GM19238 (cell line): ENCODE data around the gene PLXNA2.

Source experiments
- DNase-seq: peaks from one replicate; pipeline ENCODE4 v3.0.0; 2011; ENCODE audit warnings: low spot score; ENCODE audit not compliant: insufficient read length

The PLXNA2 gene

DNA sequence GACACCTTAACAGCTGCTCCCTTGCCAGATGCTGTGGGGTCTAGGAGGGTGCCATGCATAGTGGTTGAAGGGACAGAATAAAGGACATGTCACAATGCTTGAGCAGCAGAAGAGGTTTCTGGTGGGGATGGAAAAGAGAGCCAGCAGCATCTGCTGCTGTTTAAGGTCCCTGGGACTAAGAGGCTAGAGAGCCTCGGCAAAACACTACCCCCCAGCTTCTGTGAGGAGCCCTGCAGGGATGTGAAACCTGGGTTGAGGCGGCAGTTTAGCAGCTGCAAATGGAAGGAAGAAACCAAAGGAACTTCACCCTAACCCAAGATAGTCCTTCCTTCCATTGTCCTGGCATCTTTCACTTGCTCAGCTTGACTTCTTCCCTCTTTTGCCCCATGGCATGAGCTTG lies 39.4 kb downstream of the PLXNA2 start:
- DNase-seq = no peak

DNA sequence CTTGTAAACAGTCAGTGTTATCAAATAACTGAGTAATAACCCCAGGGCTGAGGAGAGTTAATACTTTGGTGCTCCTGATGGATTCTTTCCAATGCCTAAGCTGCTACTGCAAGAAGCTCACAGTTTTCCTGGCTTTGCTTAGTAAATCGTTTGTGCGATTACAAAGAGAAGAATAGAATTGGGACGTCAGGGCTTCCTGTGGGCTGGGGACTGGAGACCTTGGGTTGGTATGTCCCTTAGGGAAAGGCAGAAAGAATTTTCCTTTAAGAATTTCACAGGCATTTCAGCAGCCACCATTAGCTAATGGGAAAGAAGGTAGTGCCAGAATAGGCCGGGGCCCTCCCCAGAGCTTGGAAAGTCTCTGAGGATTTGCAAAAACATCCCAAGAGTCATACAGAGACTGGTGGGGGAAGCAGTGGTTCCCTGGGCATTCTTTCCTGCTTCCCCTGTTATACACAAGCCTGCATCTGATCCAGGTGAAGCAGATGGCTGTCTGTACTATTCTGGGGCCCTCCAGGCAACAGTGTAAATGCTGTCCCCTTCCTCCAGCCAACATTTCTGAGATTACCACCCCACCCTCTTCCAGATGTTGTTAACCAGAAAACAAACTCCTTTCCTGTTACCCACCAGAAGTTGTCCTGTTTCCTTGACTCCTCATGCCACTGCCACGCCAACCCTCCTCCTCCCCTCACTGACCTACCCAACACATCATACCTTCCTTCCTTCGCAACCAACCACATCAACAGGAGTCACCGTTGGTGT lies 40.2 kb downstream of the PLXNA2 start:
- DNase-seq = no peak

DNA sequence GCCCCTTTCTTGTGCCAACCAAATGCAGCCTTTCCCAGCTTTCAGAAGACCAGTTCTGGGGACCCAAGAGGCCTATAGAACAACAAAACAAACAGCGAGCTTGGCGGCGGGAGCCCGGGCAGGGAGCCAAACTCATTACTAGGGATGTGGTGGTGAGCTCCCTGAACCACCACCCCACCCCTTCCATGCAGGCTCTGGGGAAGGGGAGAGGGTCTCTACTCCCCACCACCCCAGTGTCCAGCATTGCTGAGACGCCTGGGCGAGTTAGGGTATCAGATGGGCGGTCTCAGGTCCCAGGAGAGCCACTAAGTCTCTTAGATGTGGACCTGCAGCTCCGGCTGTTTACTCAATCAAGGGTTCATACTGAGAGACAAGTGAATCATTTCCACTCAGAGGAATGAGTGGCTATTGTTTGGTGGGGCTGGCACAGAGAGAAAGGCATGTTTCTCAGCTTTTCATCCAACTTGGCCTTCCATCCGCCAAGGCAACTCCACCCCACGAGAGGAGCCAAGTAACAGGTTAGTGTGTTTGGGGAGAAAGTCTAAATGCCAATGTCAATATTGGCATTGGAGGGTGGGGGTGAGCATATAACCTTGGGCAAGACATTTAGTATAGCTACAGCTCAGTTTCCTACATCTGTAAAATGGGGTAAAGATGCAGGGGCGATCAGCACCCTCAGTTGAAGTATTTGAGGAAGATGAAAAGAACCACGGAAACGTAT lies 40.9 kb downstream of the PLXNA2 start:
- no peak for DNase-seq

DNA sequence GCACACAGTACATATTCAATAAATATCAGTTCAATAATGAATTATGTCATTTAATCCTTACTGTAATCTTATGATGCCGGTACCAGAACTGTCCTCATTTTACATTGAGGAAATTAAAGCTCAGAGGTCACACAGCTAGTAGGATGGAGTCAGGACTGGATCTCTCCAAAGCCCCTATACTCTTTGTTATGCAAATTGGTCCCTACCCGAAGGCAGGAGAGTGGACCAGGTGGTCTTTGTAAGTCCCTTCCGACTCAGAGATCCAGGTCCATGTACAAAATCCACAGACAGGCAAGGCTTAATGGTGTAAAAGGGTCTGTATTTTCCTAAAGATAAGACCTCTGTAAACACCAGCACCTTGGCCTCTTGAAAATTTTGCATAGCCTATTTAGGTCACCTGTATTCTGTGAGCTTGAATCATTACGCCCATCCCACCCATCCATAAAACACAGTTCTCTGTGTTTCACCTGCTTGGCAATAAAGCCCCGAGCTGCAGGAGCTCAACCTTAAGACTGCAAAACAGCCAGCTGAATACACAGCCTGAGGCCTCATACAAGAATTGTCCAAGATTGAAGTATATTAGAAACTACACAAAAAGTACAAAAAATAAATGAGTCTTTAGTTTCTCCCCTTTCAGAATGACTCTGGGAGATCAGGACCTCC lies 41.7 kb downstream of the PLXNA2 start:
- no peak for DNase-seq

DNA sequence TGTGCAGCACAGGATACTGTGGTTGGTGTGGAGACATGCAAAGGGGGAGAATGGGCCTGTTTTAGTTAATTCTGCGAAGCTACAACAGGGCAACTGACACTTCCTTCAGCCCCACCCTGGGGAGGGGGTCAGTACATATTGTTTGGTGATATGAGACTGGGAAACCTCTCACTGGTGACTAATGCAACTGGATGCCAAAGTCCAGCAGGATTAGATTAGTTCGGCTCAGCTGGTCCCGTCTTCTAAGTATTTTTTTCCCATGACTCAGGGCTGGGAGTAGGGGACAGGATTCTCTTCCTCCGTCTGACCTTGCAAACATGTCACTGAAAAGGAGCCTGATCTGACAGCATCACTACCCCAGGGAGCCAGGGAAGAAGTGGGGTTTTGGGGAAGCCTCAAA lies 43.0 kb downstream of the PLXNA2 start:
- no peak for DNase-seq

DNA sequence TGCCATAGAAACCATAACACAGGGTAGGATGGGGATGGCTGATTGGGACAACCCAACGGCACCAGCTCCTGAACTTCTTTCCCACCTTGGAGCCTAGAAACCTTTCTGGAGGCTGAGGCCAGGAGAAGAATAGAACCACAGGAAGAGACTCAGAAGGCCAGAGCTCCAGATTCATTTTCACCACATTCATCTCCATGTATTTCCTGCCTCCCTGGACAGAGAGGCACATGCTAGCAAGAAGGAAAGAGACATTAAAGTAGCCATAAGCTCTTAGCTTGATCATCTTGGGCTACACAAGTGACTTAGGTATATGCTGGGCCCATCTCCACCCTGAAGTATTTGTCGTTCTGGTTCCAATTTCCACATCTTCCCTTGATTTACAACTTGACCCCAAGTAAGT lies 44.1 kb downstream of the PLXNA2 start:
- DNase-seq = no peak

DNA sequence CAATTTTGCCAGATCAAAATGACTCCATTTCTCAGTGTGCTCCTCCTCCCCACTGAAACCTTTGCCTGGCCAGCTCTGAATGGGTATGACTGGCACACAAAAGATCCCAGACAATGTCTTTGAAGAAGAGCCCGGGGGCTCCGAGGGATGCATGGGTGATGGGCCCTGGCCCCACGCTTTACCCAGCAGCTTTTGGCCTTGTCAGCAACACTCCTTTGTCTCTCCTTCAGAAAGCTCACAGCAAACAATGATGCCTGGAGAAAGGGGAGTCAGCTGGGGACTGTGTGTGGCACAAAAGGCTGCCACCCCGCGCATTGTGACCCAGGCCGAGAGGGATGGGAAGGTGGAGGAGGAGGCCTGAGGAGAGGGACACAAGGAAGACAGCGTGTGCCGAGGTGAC lies 45.9 kb downstream of the PLXNA2 start:
- no peak for DNase-seq

DNA sequence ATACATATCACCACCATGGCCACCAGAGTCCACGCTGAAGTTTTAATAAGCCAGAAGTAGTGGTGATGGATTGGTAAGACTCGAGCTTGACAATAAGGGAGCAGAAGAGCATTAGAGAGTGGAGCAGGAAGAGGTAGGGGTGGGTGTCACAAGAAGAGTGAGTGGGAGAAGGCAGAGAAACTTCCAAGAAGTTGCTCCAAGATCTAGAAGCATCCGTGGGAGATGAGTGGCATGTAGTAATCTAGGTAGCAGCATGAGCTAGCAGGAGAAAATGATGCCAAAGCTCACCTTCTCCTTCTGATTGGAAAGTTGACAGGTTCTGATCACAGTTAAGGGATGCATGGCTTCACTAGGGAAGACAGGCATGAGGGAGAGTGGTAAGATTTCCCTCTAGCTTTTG lies 49.2 kb downstream of the PLXNA2 start:
- DNase-seq = no peak

DNA sequence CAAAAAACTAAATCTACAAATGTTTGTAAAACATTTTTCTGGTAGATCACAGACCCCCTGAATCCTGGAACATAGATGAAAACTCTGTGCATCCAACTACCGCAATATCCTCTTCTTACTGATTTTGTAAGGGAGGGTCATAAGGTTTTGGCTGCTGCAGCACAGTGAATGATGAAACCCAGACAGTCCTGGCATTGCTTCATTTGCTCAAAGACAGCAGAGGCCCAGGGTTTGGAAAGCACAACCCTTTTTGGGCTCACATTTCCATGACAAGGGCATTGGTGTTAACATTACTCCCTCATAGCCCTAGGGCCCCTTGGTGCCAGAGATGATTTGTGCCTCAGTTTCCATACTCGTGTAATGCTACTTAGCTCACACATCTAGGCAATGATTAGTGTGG lies 51.2 kb downstream of the PLXNA2 start:
- no peak for DNase-seq

DNA sequence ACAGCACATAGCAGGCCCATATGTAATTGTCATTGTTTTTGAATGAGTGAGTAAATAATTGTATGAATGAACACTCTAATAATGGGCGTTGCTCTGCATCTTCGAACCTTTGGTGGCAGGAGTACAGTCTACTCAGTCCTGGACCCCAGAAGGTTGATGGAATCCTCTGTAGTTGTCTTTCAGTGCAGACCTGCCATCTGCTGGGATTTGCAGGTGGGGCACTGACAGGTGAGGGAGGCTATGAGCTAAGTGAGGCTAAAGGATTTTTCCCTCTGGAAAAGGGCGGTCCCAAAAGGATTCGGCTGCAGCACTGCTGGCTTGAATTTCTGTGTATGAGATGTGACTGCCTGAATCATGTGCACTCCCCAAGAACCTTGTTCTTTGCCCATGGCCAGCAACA lies 53.4 kb downstream of the PLXNA2 start:
- no peak for DNase-seq

DNA sequence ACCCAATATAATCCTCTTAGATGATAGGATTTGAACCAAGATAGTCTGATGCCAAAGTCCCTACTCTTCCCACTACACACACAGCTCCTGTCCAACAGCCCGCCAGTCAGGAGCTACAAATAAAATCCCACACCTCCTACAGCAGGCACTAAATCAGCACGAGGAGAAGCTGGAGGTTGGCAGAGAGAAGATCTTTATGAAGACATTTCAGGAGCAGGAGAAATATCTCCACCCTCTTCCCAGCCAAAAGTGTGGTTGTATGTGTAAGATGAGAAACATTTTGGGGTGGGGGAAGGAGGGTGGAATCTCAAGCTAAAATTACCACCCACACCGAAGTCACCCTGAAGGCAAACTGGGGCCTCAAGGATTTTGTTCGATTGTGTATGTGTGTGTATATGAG lies 54.5 kb downstream of the PLXNA2 start:
- DNase-seq = no peak

DNA sequence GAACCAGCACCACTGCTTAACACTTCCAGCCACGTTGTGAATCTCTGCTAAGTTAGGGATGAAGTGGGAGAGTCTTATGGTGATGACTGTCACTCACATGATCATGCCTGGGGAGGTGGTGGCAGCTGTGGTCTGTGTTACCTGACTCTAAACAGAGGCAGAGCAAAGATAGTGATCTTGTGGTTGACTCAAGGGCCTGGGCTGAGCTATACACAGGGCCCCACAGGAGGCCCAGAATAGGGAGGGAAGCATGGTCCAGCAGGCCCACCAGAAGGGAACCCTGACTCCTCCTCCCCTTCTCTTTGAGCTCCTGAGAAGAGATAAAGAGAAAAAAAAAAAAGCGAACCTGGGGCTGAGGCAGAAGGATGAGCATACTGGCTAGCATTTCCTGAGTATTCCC lies 55.0 kb downstream of the PLXNA2 start:
- peak; percentile 42 for DNase-seq

DNA sequence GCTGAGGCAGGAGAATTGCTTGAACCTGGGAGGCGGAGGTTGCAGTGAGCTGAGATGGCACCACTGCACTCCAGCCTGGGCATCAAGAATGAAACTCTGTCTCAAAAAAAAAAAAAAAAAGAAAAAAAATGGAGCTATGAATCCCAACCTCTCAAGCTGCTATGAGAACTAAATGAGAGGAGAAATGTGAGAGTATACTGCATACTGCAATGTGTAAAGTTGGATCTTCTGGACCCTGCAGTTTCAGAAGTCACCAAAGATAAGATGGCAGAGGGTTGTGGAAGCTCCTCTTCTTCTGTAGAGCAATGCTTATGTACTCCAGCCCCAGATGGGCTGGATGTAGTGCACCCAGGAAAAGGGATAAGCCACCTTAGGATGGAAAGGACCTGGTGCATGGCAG lies 55.6 kb downstream of the PLXNA2 start:
- DNase-seq = no peak

DNA sequence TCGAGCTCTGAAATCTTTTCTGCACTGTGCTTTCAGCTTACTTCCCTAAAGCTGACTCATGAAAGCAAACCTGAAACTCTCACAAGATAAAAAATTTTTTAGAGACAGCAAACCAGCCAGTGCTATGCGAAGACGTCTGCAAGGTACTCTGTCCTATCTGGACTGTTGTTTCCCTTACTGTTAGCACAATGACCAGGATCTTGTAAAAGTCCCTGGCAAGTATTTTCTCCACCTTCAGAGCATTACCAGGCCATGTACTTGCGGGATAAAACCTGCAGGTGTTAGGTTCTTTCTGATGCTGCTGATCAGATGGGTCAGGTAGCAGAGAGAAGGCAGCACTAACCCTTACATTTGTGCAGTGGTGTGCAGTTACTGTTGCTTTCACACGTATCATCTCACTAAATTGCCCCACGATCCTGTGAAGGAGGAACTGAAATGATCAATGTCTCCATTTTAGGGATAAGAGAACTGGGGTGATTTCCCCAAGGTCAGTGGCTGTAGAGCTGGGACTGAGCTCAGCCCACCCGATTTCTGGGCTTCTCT lies 56.6 kb downstream of the PLXNA2 start:
- DNase-seq = peak; percentile 29

DNA sequence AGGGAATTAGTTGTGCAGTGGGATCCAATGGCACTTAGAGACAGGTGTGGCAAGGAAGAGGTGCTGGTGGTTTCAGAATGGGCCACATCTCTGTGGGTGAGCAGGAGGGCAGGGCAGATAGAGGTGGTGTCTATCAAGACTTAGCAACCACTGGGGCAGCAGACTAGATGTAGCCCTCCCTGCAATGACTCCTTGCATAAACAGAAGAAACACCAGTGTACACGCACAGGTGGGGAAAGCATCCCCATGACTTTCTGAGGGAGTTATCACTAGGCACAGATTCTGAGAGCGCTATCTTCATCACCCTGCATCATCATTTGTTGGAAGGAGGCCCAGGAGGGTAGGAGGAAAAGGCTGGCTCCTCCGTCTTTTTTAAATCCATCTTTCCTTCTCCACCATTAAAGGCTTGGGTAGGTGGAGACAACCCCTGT lies 58.4 kb downstream of the PLXNA2 start:
- no peak for DNase-seq

DNA sequence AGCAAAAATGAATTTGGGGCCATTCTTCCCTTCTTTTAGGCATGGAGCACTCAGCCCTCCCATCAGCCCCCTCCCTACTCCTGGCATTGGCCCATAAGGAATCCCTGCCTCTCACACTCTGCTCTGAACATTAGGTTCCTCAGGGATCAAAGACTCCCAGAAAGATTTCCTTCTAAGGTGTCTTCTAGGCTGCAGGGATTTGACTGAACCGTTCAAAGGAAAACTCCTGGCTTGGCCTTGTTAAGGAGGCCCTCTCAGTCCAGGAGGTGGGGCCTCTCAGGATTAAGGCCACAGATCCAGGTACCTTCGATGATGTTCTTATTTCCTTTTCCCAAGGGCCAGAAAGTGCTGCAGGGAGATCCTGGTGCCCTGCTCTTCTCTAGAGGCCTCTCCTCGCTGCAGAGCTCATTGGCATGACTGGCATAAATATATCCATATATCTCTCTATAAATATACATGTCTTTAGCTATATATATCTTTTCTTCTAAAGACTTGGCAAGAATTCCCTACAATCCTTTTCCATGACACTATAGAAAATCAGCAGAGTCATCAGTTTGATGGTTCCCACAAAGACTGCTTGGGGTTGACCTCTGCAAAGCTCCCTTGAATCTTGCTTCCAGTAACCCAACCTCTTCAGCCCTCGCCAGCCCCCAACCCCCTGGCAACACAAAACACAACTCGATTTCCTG lies 59.1 kb downstream of the PLXNA2 start:
- no peak for DNase-seq

DNA sequence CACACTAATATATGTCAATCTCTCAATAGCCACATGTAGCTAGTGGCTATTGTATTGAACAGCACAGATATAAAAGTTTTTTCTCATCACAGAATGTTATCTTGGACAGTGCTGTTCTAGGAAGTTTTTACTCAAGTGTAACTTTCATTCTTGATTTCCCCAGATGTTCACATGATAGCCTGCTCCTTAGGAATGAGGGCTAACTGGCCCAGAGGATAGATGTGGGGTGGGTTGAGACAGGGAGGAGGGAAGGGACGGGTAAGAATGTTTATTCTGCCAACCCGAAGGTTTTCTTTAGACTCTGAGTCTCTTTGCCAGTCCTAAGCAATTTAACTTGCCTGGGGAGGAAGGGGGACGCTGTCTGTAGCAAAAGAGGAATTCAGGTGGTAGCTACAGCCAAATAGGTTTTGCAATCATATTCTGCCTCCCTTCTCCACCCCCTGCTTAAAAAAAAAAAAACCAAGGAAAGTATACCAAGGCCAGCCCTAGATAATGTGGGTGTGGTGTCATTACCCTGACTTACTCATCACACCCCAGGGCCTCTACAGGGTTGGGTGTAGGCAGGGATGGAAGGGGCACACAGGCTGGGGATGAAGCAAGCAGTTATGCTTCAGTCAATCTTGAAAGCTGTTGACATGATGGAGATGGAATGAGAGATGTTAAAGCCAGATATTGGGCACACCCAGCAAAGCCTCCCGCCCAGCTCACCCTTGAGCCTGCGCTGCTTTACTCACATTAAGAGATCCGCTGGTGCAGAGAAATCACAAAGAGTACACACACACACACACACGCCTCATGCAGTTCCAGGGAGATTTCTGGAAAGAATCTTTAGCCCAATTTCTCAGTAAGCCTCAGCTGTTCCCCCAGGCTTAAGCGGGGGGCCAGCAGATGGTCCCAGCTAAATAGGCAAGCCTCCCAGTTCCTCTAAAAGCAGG lies 59.9 kb downstream of the PLXNA2 start:
- no peak for DNase-seq

DNA sequence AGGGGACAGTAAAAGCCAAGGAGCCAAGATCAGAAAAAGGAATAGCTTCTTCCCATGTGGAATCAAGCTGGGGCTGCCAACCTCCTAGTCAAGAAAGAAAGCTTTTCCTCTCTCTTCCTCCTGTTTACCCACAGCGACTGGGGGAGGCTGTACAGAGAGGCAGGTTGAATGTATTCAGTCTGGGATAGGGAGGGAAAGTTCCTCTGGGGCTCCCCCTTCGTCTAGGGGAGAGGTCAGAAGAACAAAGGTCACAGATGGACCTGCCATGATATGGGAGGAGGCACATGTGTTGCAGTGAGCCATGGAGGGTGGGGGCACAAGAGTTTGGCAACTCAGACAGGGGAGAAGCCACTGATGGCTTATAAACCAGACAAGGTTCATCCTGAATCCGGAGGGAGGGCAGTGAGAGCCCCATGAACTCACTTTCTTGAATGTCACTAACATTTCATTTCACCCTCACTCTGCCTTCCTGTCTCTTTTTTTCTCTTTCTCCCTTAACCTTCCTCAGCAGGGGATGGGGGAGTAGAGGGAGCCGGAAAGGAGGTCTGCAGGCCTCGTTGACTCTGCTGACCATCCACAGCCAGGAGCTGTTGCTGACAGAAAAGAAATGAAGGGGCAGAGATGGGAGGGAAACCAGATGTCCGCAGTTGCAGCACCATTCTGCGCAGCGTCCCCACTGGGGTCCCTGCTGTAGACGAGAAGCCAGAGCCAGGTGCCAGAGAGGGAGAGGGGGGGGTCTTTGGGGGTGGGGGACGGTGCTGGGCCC lies 61.1 kb downstream of the PLXNA2 start:
- DNase-seq = no peak

DNA sequence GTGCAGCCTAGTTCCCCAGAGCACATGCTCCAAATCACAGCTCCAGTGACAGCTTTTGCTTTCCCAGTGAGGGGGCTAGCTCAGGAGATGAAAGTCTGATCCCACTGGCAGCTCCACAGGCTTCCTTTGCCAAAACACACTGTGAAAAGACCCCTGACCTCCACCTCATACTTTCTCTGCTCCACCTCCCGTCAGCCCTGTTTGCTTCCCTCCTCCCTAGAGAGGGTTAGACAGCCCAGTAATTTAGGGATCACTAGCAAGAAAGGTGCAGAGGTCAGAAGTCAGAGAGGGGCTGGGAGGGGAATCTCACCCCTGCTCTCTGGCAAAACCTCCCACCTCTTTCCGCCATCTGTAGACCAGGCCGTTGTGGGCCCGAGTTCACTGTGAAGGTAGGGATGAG lies 62.8 kb downstream of the PLXNA2 start:
- no peak for DNase-seq

DNA sequence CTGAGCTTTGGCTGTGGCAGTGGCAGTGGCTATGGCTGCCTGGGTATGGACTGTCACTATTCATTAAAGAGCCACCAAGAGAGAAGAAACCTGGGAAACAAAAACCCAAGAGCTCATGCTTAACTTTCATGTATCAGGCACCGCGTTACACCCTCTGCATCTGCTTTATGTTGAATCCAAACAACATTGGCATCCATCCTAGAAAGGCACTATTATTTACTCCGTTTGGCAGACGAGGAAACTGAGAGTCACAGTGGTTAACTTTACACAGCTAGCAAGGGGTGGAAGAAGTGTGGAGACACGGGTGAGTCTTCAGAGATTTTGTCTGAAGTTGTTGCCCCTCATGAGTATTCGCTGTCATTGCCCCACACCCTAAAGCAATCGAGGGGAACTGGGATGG lies 63.8 kb downstream of the PLXNA2 start:
- no peak for DNase-seq
